AG10803 (cell line): ENCODE data around the gene SHISA3.

ENCODE experiments used
- DNase-seq: peaks from one replicate; pipeline ENCODE4 v3.0.0; 2010; ENCODE audit warnings: low read depth
- H3K4me3 ChIP-seq: 2 replicates; pipeline ENCODE4 v1.5.1; 2011; ENCODE audit warnings: mild to moderate bottlenecking, low read length, control low read depth
- CTCF ChIP-seq: conservative IDR thresholded peaks from 2 replicates; pipeline ENCODE4 v1.5.1; 2011; ENCODE audit warnings: mild to moderate bottlenecking, low read length, control low read depth, inconsistent platforms

SHISA3 gene

GRCh38 chr4:42415281-42415680 lies 18.0 kb downstream of the SHISA3 start:
- TF ChIP-seq CTCF = no peak
- DNase-seq = no peak
- no peak overlapping the region for H3K4me3 ChIP-seq

- H3K4me3 ChIP-seq = no peak overlapping the region
- no peak for DNase-seq
- no peak for TF ChIP-seq CTCF
Measured at GRCh38 chr4:42416017-42416416, 18.7 kb downstream of the SHISA3 start.

- no peak for DNase-seq
- H3K4me3 ChIP-seq = no peak overlapping the region
- no peak for TF ChIP-seq CTCF
Measured at GRCh38 chr4:42417550-42417949, 20.3 kb downstream of the SHISA3 start.

- TF ChIP-seq CTCF = no peak
- no peak for DNase-seq
- H3K4me3 ChIP-seq = no peak overlapping the region
Measured at GRCh38 chr4:42420140-42420539, 22.9 kb downstream of the SHISA3 start.

GRCh38 chr4:42425146-42426065 lies 28.1 kb downstream of the SHISA3 start:
- DNase-seq = no peak
- no peak overlapping the region for H3K4me3 ChIP-seq
- no peak for TF ChIP-seq CTCF

- no peak overlapping the region for H3K4me3 ChIP-seq
- TF ChIP-seq CTCF = no peak
- DNase-seq = no peak
Measured at GRCh38 chr4:42428036-42428435, 30.7 kb downstream of the SHISA3 start.

GRCh38 chr4:42436928-42437565 lies 39.8 kb downstream of the SHISA3 start:
- TF ChIP-seq CTCF = no peak
- no peak for DNase-seq
- H3K4me3 ChIP-seq = no peak overlapping the region
